K562 (cell line): ENCODE measurements around the gene PTPRG. TPM values are rescaled to one million over a fixed set of nuclear protein-coding genes. Genes with fewer than 3 reads are reported as not detected.

Experiments used
- ATAC-seq: fragments of 200-7000 bp; cut with Tn5 transposase; 3 replicates; pipeline ENCODE4 v1.9.1; 2020; ENCODE audit warnings: moderate library complexity
- BruUV-seq: library from RNA; stranded (reverse); fragments of 400-500 nt; replicated peaks from 2 replicates; lab custom pipeline; 2021; lab: Mats Ljungman, UMichigan
- CTCF ChIA-PET: fragments of 300-600 bp; formaldehyde crosslinking; extraction: SDS; loops from one replicate; lab custom pipeline; 2021; ENCODE audit warnings: low intra/inter-chr PET ratio; lab: Yijun Ruan, JAX
- POLR2A ChIA-PET: fragments of 300-600, 350-650 bp; sonication (Branson Sonifier 250); formaldehyde crosslinking; extraction: SDS; loops from one replicate; lab custom pipeline; 2021; ENCODE audit warnings: antibody characterized with exemption, inconsistent platforms; lab: Yijun Ruan, JAX
- DNase-seq, 4 experiments: peaks; one replicate each; pipeline versions ENCODE4 v3.0.0 to v3.0.0-alpha.2; 2011 to 2018; ENCODE audit warnings: low spot score in 3 of 4, mixed read lengths in 3 of 4; ENCODE audit errors: extremely low read depth in 1 of 4
- FAIRE-seq: peaks from 2 replicates; lab custom pipeline; 2011; peaks lifted over from hg19 to GRCh38; lab: Jason Lieb, UNC
- H2AFZ ChIP-seq: 2 replicates; pipeline ENCODE4 v1.6.0; 2011; ENCODE audit warnings: low read depth, low read length, control low read depth, inconsistent platforms
- H3K27ac ChIP-seq: fragments of 200-600 bp; 3 replicates; pipeline ENCODE4 v1.8.0; 2011; ENCODE audit warnings: low read depth, mild to moderate bottlenecking, control low read depth, inconsistent platforms, low read length, moderate library complexity, mixed read lengths; ENCODE audit errors: extremely low read depth
- H3K27me3 ChIP-seq, 2 experiments: fragments of 300-600 bp in 1 of 2; 2 replicates in 1 of 2; 3 replicates in 1 of 2; pipeline versions ENCODE4 v1.6.0 to v1.8.0; 2011; ENCODE audit warnings: inconsistent platforms in 2 of 2, low read length in 2 of 2, mild to moderate bottlenecking in 1 of 2, mixed read lengths in 1 of 2, moderate library complexity in 1 of 2; ENCODE audit not compliant: control insufficient read depth in 2 of 2, insufficient read depth in 2 of 2
- H3K36me3 ChIP-seq: fragments of 300-600 bp; 3 replicates; pipeline ENCODE4 v1.8.0; 2011; ENCODE audit warnings: mild to moderate bottlenecking, low read length, inconsistent platforms; ENCODE audit not compliant: control insufficient read depth, insufficient read depth
- H3K4me1 ChIP-seq, 2 experiments: fragments of 200-600 bp in 1 of 2; replicated peaks in 1 of 2; 2 replicates in 1 of 2; 3 replicates in 1 of 2; pipeline versions ENCODE4 v1.5.1 to v1.8.0; 2011; ENCODE audit warnings: inconsistent platforms in 2 of 2, low read length in 2 of 2, mild to moderate bottlenecking in 1 of 2, mixed read lengths in 1 of 2, moderate library complexity in 1 of 2; ENCODE audit not compliant: control insufficient read depth in 2 of 2, insufficient read depth in 2 of 2
- H3K4me2 ChIP-seq: 2 replicates; pipeline ENCODE4 v1.6.1; 2011; ENCODE audit warnings: low read length, control low read depth, inconsistent platforms, mixed read lengths; ENCODE audit not compliant: insufficient read depth
- H3K4me3 ChIP-seq: fragments of 200-600 bp; sonication (generic), shearing (Covaris generic); 2 replicates; pipeline ENCODE4 v1.5.1; 2016; ENCODE audit warnings: control low read depth, inconsistent platforms
- H3K79me2 ChIP-seq: fragments of 200-600 bp; 3 replicates; pipeline ENCODE4 v1.8.0; 2011; ENCODE audit warnings: low read length, inconsistent platforms; ENCODE audit not compliant: control insufficient read depth, insufficient read depth
- H3K9ac ChIP-seq, 2 experiments: 2 replicates each; pipeline versions ENCODE4 v1.6.0 to v1.6.1; 2011; ENCODE audit warnings: low read depth in 2 of 2, low read length in 2 of 2, control low read depth in 1 of 2, inconsistent platforms in 1 of 2, mild to moderate bottlenecking in 1 of 2, mixed read lengths in 1 of 2; ENCODE audit not compliant: insufficient read depth in 1 of 2
- H3K9me1 ChIP-seq: one replicate; pipeline ENCODE4 v1.6.0; 2011; ENCODE audit warnings: inconsistent platforms, mild to moderate bottlenecking, low read length, moderate library complexity; ENCODE audit not compliant: control insufficient read depth, insufficient read depth
- H3K9me3 ChIP-seq: replicated peaks from 2 replicates; pipeline ENCODE4 v1.5.1; 2011; ENCODE audit warnings: low read depth, low read length, inconsistent platforms; ENCODE audit not compliant: control insufficient read depth, insufficient read depth
- H4K20me1 ChIP-seq: replicated peaks from 2 replicates; pipeline ENCODE4 v1.6.1; 2011; ENCODE audit warnings: low read length, inconsistent platforms, mixed read lengths; ENCODE audit not compliant: control insufficient read depth, insufficient read depth
- BCOR ChIP-seq: fragments of 450-650 bp; IDR thresholded peaks from 2 replicates; pipeline ENCODE4 v1.6.1; 2016
- CHCHD3 ChIP-seq: fragments of 250-450 bp; sonication (Bioruptor Pico); IDR thresholded peaks from 2 replicates; pipeline ENCODE4 v2.1.2; 2022; ENCODE audit warnings: mild to moderate bottlenecking
- DACH1 ChIP-seq: fragments of 450-650 bp; IDR thresholded peaks from 2 replicates; pipeline ENCODE4 v1.6.1; 2018; ENCODE audit not compliant: partially characterized antibody
- FOSL1 ChIP-seq: fragments of 200-800 bp; sonication (Bioruptor generic); conservative IDR thresholded peaks from 2 replicates; pipeline ENCODE4 v1.6.1; 2016; ENCODE audit warnings: missing genetic modification characterization, missing compliant biosample characterization
- HDAC1 ChIP-seq, 2 experiments: fragments of 450-650 bp; IDR thresholded peaks; 2 replicates each; pipeline ENCODE4 v1.6.1; 2016 to 2017; ENCODE audit warnings: inconsistent platforms in 1 of 2, mild to moderate bottlenecking in 1 of 2, moderate library complexity in 1 of 2
- MEF2D ChIP-seq: conservative IDR thresholded peaks from 2 replicates; pipeline ENCODE4 v1.6.1; 2016; ENCODE audit warnings: low read depth, missing genetic modification characterization, missing compliant biosample characterization
- MIER1 ChIP-seq: fragments of 450-650 bp; IDR thresholded peaks from 2 replicates; pipeline ENCODE4 v1.6.1; 2016; ENCODE audit warnings: antibody characterized with exemption, mild to moderate bottlenecking, low read depth
- NFYB ChIP-seq: IDR thresholded peaks from 2 replicates; pipeline ENCODE4 v1.6.1; 2011; ENCODE audit warnings: mild to moderate bottlenecking, moderate library complexity; ENCODE audit not compliant: insufficient read length; ENCODE audit errors: extremely low read depth
- PHF8 ChIP-seq: fragments of 200-600 bp; sonication (generic); IDR thresholded peaks from 2 replicates; pipeline ENCODE4 v1.6.1; 2012; ENCODE audit warnings: mixed run types, mild to moderate bottlenecking, inconsistent platforms, low read length, moderate library complexity, borderline replicate concordance
- POLR2B ChIP-seq: fragments of 450-650 bp; IDR thresholded peaks from 2 replicates; pipeline ENCODE4 v1.6.1; 2018; ENCODE audit warnings: low read depth; ENCODE audit not compliant: partially characterized antibody
- PTTG1 ChIP-seq: fragments of 450-650 bp; IDR thresholded peaks from 2 replicates; pipeline ENCODE4 v1.6.1; 2016; ENCODE audit warnings: low read depth, mild to moderate bottlenecking, missing genetic modification characterization, missing compliant biosample characterization
- SNIP1 ChIP-seq: fragments of 450-650 bp; IDR thresholded peaks from 2 replicates; pipeline ENCODE4 v1.7.1; 2017; ENCODE audit warnings: low read depth, mild to moderate bottlenecking
- SRSF3 ChIP-seq: fragments of 200-400 bp; formaldehyde crosslinking; IDR thresholded peaks from 2 replicates; pipeline ENCODE4 v1.6.1; 2016; ENCODE audit warnings: mild to moderate bottlenecking, low read length, moderate library complexity; ENCODE audit not compliant: insufficient read depth
- XRCC3 ChIP-seq: fragments of 450-650 bp; IDR thresholded peaks from 2 replicates; pipeline ENCODE4 v1.6.1; 2017; ENCODE audit warnings: mild to moderate bottlenecking, moderate library complexity
- ZFPM2 ChIP-seq: fragments of 250-450 bp; sonication (Bioruptor Pico); IDR thresholded peaks from 2 replicates; pipeline ENCODE4 v1.5.1; 2022; ENCODE audit warnings: mild to moderate bottlenecking
- ZNF785 ChIP-seq: fragments of 250-450 bp; sonication (Bioruptor Pico); IDR thresholded peaks from 2 replicates; pipeline ENCODE4 v1.4.0; 2020; ENCODE audit warnings: mild to moderate bottlenecking
- WGBS: fragments of 100-300 bp; shearing (Covaris generic); methylation state at CpG from one replicate; pipeline ENCODE4 v1.1.6; 2016; ENCODE audit warnings: low coverage, mixed read lengths; ENCODE audit not compliant: insufficient coverage; ENCODE audit errors: missing lambda C conversion rate; 5-methylcytosine and 5-hydroxymethylcytosine counted together
- in situ Hi-C: fragments of 300-500 bp; cut with MboI; formaldehyde crosslinking; loops from 4 replicates; pipeline ENCODE4 v1.15.0; 2018; ENCODE audit warnings: inconsistent platforms, mixed read lengths
- intact Hi-C: fragments of 100-400 bp; cut with micrococcal nuclease; formaldehyde crosslinking; loops from 2 replicates; pipeline ENCODE4 v1.14.2; 2022
- polyA plus RNA-seq, 8 experiments: library from polyadenylated mRNA; depleted of rRNA in 4 of 8; stranded (reverse) in 5 of 8; unstranded in 3 of 8; fragments of >200 nt; fragmentation: Nextera tagmentation in 2 of 8; fragmentation: Illumina TruSeq in 1 of 8; extraction: Ambion mirVana in 2 of 8; extraction: Trizol in 1 of 8; gene quantifications; 2 replicates each; pipeline versions ENCODE4 v1.2.1 to v1.2.3, GENCODE V29; 2011 to 2014; ENCODE audit warnings: inconsistent platforms in 1 of 8, missing spikeins in 1 of 8
- total RNA-seq, 7 experiments: library from RNA; depleted of rRNA in 6 of 7; stranded (reverse); fragments of >200 nt in 6 of 7; fragmentation: Illumina TruSeq in 2 of 7; extraction: Trizol in 2 of 7; gene quantifications; 2 replicates each; pipeline versions ENCODE4 v1.2.1 to v1.2.3, GENCODE V29; 2011 to 2021; ENCODE audit warnings: low replicate concordance in 1 of 7
- TF ChIP-seq, protein P1 (sequence below): sonication (generic); IDR thresholded peaks from 2 replicates; pipeline ENCODE4 v1.6.1; 2016
- TF ChIP-seq, protein P2 (sequence below): fragments of 250-450 bp; sonication (Bioruptor Pico); IDR thresholded peaks from 2 replicates; pipeline ENCODE4 v1.5.0; 2021; ENCODE audit warnings: mild to moderate bottlenecking, borderline replicate concordance
- TF ChIP-seq, protein P3 (sequence below): conservative IDR thresholded peaks from 2 replicates; pipeline ENCODE4 v1.6.1; 2011; ENCODE audit warnings: low read depth, mild to moderate bottlenecking, low read length; ENCODE audit not compliant: control insufficient read depth

PTPRG gene
- total and polyA plus RNA-seq, 9 of the 15 experiments (the other 6 are each of a cell fraction or from before 2014, with no cell fraction given): 0.16 TPM; not detected in 8

DNA sequence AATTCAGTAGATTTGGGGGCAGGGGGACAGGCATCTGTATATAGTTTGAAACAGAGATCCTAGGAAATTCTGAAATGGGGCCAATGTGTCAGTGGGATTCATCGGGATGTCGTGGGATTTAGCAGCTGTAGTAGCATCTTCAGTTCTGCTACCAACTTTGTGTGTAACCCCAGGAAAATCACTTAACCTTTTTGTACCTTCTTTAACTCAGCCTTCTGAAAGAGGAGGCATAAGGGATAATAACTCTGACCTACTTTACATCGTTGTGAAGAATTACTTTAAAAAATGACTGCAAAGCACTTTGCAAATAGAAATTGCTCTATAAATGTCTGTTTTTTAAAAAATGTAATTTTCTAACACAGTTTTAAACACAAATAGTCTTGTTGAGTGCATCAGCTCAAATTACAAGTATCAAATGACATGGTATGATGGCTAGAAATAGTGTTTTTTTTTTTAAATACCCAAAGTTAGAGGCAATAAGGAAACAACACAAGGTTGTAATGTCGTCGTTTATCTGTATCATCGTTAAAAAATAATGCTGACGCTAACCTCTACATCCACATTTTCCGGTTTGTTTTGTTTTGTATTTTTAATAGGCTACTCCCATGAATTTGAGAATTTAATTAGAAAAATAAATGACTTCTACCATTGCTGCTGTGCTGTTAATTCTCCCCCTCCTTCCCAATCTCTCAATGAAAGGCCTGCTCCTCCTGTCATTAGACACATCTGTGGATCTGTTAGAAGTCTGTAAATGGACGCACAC, 338.5 kb downstream of the PTPRG start:
- H3K9me3 ChIP-seq: no peaks in the 10 kb centered on the region
- no peak overlapping the region for H3K4me2 ChIP-seq
- ChIA-PET POLR2A (no interaction called here), CTCF (no interaction called here)
- H3K27me3 ChIP-seq: no peaks in the 10 kb centered on the region
- ATAC-seq (no peak), FAIRE-seq (no peak), DNase-seq (no peak)
- H3K4me3 ChIP-seq: no peak overlapping the region
- H3K9ac ChIP-seq: no peak overlapping the region
- no TSS peak for BruUV-seq
- no peaks in the 10 kb centered on the region for H3K79me2 ChIP-seq
- TF ChIP-seq MIER1 (no peak), DACH1 (no peak), ZFPM2 (no peak), PHF8 (no peak), PTTG1 (tag) (no peak), MEF2D (no peak), SNIP1 (no peak), NFYB (no peak), FOSL1 (tag) (no peak), POLR2B (no peak), BCOR (no peak), ZNF785 (CRISPR knock-in tag) (no peak), SRSF3 (no peak), XRCC3 (no peak), CHCHD3 (CRISPR knock-in tag) (no peak), HDAC1 (IDR thresholded peaks at IDR 0.05) (no peak)
- TF ChIP-seq, protein P1, sequence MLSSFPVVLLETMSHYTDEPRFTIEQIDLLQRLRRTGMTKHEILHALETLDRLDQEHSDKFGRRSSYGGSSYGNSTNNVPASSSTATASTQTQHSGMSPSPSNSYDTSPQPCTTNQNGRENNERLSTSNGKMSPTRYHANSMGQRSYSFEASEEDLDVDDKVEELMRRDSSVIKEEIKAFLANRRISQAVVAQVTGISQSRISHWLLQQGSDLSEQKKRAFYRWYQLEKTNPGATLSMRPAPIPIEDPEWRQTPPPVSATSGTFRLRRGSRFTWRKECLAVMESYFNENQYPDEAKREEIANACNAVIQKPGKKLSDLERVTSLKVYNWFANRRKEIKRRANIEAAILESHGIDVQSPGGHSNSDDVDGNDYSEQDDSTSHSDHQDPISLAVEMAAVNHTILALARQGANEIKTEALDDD: no peak
- TF ChIP-seq, protein P2, sequence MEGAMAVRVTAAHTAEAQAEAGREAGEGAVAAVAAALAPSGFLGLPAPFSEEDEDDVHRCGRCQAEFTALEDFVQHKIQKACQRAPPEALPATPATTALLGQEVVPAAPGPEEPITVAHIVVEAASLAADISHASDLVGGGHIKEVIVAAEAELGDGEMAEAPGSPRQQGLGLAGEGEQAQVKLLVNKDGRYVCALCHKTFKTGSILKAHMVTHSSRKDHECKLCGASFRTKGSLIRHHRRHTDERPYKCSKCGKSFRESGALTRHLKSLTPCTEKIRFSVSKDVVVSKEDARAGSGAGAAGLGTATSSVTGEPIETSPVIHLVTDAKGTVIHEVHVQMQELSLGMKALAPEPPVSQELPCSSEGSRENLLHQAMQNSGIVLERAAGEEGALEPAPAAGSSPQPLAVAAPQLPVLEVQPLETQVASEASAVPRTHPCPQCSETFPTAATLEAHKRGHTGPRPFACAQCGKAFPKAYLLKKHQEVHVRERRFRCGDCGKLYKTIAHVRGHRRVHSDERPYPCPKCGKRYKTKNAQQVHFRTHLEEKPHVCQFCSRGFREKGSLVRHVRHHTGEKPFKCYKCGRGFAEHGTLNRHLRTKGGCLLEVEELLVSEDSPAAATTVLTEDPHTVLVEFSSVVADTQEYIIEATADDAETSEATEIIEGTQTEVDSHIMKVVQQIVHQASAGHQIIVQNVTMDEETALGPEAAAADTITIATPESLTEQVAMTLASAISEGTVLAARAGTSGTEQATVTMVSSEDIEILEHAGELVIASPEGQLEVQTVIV (CRISPR knock-in tag): no peak
- TF ChIP-seq, protein P3, sequence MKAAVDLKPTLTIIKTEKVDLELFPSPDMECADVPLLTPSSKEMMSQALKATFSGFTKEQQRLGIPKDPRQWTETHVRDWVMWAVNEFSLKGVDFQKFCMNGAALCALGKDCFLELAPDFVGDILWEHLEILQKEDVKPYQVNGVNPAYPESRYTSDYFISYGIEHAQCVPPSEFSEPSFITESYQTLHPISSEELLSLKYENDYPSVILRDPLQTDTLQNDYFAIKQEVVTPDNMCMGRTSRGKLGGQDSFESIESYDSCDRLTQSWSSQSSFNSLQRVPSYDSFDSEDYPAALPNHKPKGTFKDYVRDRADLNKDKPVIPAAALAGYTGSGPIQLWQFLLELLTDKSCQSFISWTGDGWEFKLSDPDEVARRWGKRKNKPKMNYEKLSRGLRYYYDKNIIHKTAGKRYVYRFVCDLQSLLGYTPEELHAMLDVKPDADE: no peak
- TF ChIP-seq, all 486 proteins: peak for 0
- Histone ChIP-seq H3K27ac (no peak overlapping the region), H3K36me3 (no peaks in the 10 kb centered on the region), H4K20me1 (no peaks in the 10 kb centered on the region), H3K4me1 (no peaks in the 10 kb centered on the region), H2AFZ (no peak overlapping the region), H3K9me1 (no peaks in the 10 kb centered on the region)
- WGBS: 0% methylated on average over 7 of the region's 9 CpGs
- intact Hi-C loops: no loop called here
- in situ Hi-C loops: no loop called here
